Endodermal cell (in vitro differentiated cells): ENCODE measurements around the gene RNF41. TPM values are rescaled to one million over a fixed set of nuclear protein-coding genes. Genes with fewer than 3 reads are reported as not detected.

Experiments
- DNase-seq: peaks from one replicate; pipeline ENCODE4 v3.0.0-alpha.2; 2017
- H3K27ac ChIP-seq: 2 replicates; pipeline ENCODE4 v1.5.1; 2013; ENCODE audit warnings: mild to moderate bottlenecking, low read depth, low read length, moderate library complexity
- H3K27me3 ChIP-seq: 2 replicates; pipeline ENCODE4 v1.6.1; 2013; ENCODE audit warnings: mild to moderate bottlenecking, low read length, moderate library complexity; ENCODE audit not compliant: insufficient read depth, control insufficient read depth, poor library complexity, severe bottlenecking
- H3K36me3 ChIP-seq: 2 replicates; pipeline ENCODE4 v1.7.0; 2013; ENCODE audit warnings: mild to moderate bottlenecking, low read length, moderate library complexity; ENCODE audit not compliant: control insufficient read depth, insufficient read depth
- H3K4me1 ChIP-seq: one replicate; pipeline ENCODE4 v1.7.0; 2013; ENCODE audit warnings: low read length; ENCODE audit not compliant: control insufficient read depth, insufficient read depth
- H3K4me3 ChIP-seq: 2 replicates; pipeline ENCODE4 v1.5.1; 2013; ENCODE audit warnings: mild to moderate bottlenecking, low read length, moderate library complexity
- H3K9ac ChIP-seq: 2 replicates; pipeline ENCODE4 v1.6.1; 2013; ENCODE audit warnings: mild to moderate bottlenecking, low read length, moderate library complexity; ENCODE audit not compliant: poor library complexity, severe bottlenecking; ENCODE audit errors: extremely low read depth
- H3K9me3 ChIP-seq: 2 replicates; pipeline ENCODE4 v1.6.1; 2013; ENCODE audit warnings: mild to moderate bottlenecking, low read length, moderate library complexity; ENCODE audit not compliant: control insufficient read depth
- H3K27ac Mint-ChIP-seq: 2 replicates; pipeline ENCODE4 v1.8.0; 2020; ENCODE audit warnings: mixed read lengths
- H3K27me3 Mint-ChIP-seq: 2 replicates; pipeline ENCODE4 v1.8.0; 2021; ENCODE audit warnings: mild to moderate bottlenecking, mixed read lengths; ENCODE audit not compliant: insufficient read depth
- H3K36me3 Mint-ChIP-seq: 2 replicates; pipeline ENCODE4 v1.8.0; 2020; ENCODE audit warnings: low read depth, mixed read lengths
- H3K4me1 Mint-ChIP-seq: 2 replicates; pipeline ENCODE4 v1.8.0; 2020; ENCODE audit warnings: mixed read lengths
- H3K4me3 Mint-ChIP-seq: 2 replicates; pipeline ENCODE4 v1.8.0; 2020; ENCODE audit warnings: mild to moderate bottlenecking, moderate library complexity, mixed read lengths
- H3K9me3 Mint-ChIP-seq: 2 replicates; pipeline ENCODE4 v1.8.0; 2020; ENCODE audit warnings: mild to moderate bottlenecking, mixed read lengths
- WGBS, 2 experiments: methylation state at CpG; one replicate each; pipeline versions ENCODE4 v1.1.5 to v1.1.7; 2013; ENCODE audit warnings: missing lambda C conversion rate in 2 of 2, mixed read lengths in 1 of 2; ENCODE audit not compliant: insufficient coverage in 1 of 2, insufficient read length in 1 of 2; 5-methylcytosine and 5-hydroxymethylcytosine counted together
- long read RNA-seq, 4 experiments: library from polyadenylated mRNA in 2 of 4; library from RNA in 1 of 4; library from capped mRNA in 1 of 4; stranded (forward) in 3 of 4; unstranded in 1 of 4; transcript quantifications; one replicate each; pipeline ENCODE4 v2.0.0, GENCODE V29; 2020 to 2021; ENCODE audit warnings: inconsistent platforms in 1 of 4
- polyA plus RNA-seq, 2 experiments: library from polyadenylated mRNA; stranded (reverse); fragments of 50-300 nt; gene quantifications; one replicate each; pipeline ENCODE4 v1.2.3, GENCODE V29; 2013
- total RNA-seq, 2 donors: library from RNA; stranded (reverse); fragmentation: NEBNext Ultra II Directional in 1 of 2; extraction: Animal tissue kit (Norgen Biotek cat#: 25700) in 1 of 2; gene quantifications; 2 replicates in 1 of 2; 3 replicates in 1 of 2; pipeline ENCODE4 v1.2.1, GENCODE V29; 2021
- TF ChIP-seq, protein P1 (sequence below): fragments of 200-600 bp; sonication (generic); conservative IDR thresholded peaks from 2 replicates; pipeline ENCODE4 v1.5.0; 2021; ENCODE audit warnings: antibody characterized with exemption, mild to moderate bottlenecking

Gene RNF41
- 10 to 100 TPM; 45.8 to 48.9 TPM for total RNA-seq
- 41.5 TPM for polyA plus RNA-seq (2013, experiment 1 of 2)
- 40.9 TPM for polyA plus RNA-seq (2013, experiment 2 of 2)
- long read RNA-seq, experiment 1, full-length matches to known transcripts: 4 of 12 reads
- long read RNA-seq, experiment 1, partial matches to known transcripts: 0 of 12 reads
- long read RNA-seq, experiment 1, other reads (novel, unspliced or antisense): 8 of 12 reads
- long read RNA-seq, experiment 2, full-length matches to known transcripts: 37 of 52 reads
- long read RNA-seq, experiment 2, partial matches to known transcripts: 6 of 52 reads
- long read RNA-seq, experiment 2, other reads (novel, unspliced or antisense): 9 of 52 reads
- long read RNA-seq, experiment 3, full-length matches to known transcripts: 145 of 174 reads
- long read RNA-seq, experiment 3, partial matches to known transcripts: 9 of 174 reads
- long read RNA-seq, experiment 3, other reads (novel, unspliced or antisense): 20 of 174 reads
- long read RNA-seq, experiment 4, full-length matches to known transcripts: 17 of 35 reads
- long read RNA-seq, experiment 4, partial matches to known transcripts: 8 of 35 reads
- long read RNA-seq, experiment 4, other reads (novel, unspliced or antisense): 10 of 35 reads

DNA sequence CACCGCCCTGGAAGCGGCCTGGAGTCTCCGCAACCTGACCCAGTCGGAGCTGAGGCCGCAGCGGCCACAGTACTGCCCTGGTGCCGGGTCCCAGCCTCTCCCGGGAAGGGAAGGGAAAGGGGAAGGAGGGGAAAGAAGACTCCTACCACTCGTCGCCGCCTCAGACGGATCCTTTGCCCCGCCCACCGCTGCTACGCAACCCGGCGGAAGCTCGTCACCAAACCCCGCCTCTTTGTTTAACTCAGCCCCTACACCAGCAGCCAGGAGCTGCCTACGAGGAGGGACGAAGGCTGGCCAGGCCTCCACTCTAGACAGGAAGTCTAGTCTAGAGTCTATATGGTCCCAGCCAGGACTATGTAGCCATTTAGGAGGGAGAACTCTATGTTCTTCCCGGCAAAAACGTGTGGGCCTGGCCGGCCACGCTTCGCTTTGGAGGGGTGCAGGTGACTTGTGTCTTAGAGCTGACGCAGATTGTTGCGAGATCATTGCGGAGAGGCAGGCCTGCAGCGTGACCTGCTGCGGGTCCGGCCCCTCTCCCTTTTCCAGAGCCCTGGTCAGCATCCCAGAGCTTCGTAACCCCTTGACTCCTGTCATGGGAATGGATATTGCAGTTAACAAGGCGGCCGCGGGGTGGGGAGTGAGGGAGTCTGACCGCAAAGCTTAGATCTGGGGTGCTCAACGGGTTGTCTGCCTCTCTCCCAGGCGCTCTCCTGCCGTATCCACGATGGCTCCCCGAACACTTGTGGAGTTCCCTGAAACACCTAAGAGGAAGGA is at the start of gene RNF41:
RNF41 (minus strand) TSS at position 166 of the 774 bp plus-strand sequence. CDS start 7,875 bp downstream, outside the sequence.
- peaks cover 26% of the 10 kb centered on the region for H3K4me1 Mint-ChIP-seq
- H3K9me3 ChIP-seq: no peaks in the 10 kb centered on the region
- H3K36me3 Mint-ChIP-seq: peaks cover 14% of the 10 kb centered on the region
- H3K27me3 ChIP-seq: no peaks in the 10 kb centered on the region
- peak within 1 kb of the TSS; percentile 96 for H3K27ac Mint-ChIP-seq
- H3K4me1 ChIP-seq: peaks cover 5% of the 10 kb centered on the region
- TF ChIP-seq, protein P1, sequence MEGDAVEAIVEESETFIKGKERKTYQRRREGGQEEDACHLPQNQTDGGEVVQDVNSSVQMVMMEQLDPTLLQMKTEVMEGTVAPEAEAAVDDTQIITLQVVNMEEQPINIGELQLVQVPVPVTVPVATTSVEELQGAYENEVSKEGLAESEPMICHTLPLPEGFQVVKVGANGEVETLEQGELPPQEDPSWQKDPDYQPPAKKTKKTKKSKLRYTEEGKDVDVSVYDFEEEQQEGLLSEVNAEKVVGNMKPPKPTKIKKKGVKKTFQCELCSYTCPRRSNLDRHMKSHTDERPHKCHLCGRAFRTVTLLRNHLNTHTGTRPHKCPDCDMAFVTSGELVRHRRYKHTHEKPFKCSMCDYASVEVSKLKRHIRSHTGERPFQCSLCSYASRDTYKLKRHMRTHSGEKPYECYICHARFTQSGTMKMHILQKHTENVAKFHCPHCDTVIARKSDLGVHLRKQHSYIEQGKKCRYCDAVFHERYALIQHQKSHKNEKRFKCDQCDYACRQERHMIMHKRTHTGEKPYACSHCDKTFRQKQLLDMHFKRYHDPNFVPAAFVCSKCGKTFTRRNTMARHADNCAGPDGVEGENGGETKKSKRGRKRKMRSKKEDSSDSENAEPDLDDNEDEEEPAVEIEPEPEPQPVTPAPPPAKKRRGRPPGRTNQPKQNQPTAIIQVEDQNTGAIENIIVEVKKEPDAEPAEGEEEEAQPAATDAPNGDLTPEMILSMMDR: peak; percentile 28
- peaks cover 8% of the 10 kb centered on the region for H3K36me3 ChIP-seq
- 15 to 54% methylated on average over 22 to 42 of the region's 42 CpGs for WGBS, 2 experiments
- H3K4me3 ChIP-seq: peak within 1 kb of the TSS; percentile 100
- DNase-seq: peak; percentile 100
- peak within 1 kb of the TSS; percentile 99 for H3K4me3 Mint-ChIP-seq
- peaks cover 2% of the 10 kb centered on the region for H3K9me3 Mint-ChIP-seq
- no peaks in the 10 kb centered on the region for H3K27me3 Mint-ChIP-seq
- peak within 1 kb of the TSS; percentile 93 for H3K9ac ChIP-seq
- H3K27ac ChIP-seq: peak within 1 kb of the TSS; percentile 93

DNA sequence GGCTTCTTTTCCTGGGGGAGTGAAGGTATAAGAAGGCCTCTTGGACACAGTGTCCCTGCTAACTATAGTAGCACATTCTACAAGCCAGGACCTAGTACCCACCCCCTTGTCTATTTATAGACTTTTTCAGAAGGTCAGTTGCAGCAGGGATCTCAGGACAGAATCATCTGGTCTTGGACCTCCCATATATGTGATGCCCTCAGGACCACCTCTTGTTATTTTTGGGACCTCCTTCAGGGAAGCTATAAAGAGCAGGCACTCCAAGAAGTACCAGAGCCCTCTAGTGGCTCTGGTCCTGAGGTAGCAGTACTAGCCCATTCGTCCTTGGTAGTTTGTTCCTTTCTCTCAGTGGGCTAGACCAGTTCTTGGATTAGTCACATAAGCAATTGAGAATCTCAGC is 49.3 kb upstream of the RNF41 start:
- no peaks in the 10 kb centered on the region for H3K27me3 Mint-ChIP-seq
- peaks cover 5% of the 10 kb centered on the region for H3K4me1 ChIP-seq
- no peak overlapping the region for H3K27ac ChIP-seq
- no peak overlapping the region for H3K9ac ChIP-seq
- H3K36me3 Mint-ChIP-seq: peaks cover 53% of the 10 kb centered on the region
- TF ChIP-seq, protein P1: peak; percentile 76
- WGBS, 2 experiments: 54% methylated on average over 1 of the region's 1 CpG; no CpG with 5 or more reads in 1 of the 2 experiments
- DNase-seq: peak; percentile 68
- no peaks in the 10 kb centered on the region for H3K27me3 ChIP-seq
- no peaks in the 10 kb centered on the region for H3K9me3 Mint-ChIP-seq
- no peak overlapping the region for H3K4me3 ChIP-seq
- H3K27ac Mint-ChIP-seq: no peak overlapping the region
- peaks cover 12% of the 10 kb centered on the region for H3K4me1 Mint-ChIP-seq
- no peaks in the 10 kb centered on the region for H3K9me3 ChIP-seq
- peaks cover 59% of the 10 kb centered on the region for H3K36me3 ChIP-seq
- H3K4me3 Mint-ChIP-seq: no peak overlapping the region

GRCh38 chr12:56267443-56268071 is 45.8 kb upstream of the RNF41 start:
- Mint-ChIP-seq H3K4me1 (peaks cover 12% of the 10 kb centered on the region), H3K4me3 (peak overlapping the region; percentile 73), H3K36me3 (peaks cover 24% of the 10 kb centered on the region), H3K27ac (no peak overlapping the region), H3K27me3 (no peaks in the 10 kb centered on the region), H3K9me3 (no peaks in the 10 kb centered on the region)
- 37 to 38% methylated on average over 17 to 21 of the region's 21 CpGs for WGBS, 2 experiments
- Histone ChIP-seq H3K4me3 (peak overlapping the region; percentile 87), H3K36me3 (peaks cover 31% of the 10 kb centered on the region), H3K27me3 (no peaks in the 10 kb centered on the region), H3K9ac (peak overlapping the region; percentile 72), H3K4me1 (peaks cover 5% of the 10 kb centered on the region), H3K27ac (peak overlapping the region; percentile 91), H3K9me3 (no peaks in the 10 kb centered on the region)
- no peak for DNase-seq
- TF ChIP-seq, protein P1: no peak
